HG02759 (cell line): ENCODE data around the gene RAET1E.
"Not testable (repeated sequence)": the region's sequence is repeated elsewhere in the genome, so short reads cannot be mapped to it uniquely, and the experiment has no call there.

Experiments
- ATAC-seq: cut with Tn5 transposase; IDR thresholded peaks from one replicate; pipeline ENCODE4 v1.9.1; 2021; ENCODE audit warnings: mild to moderate bottlenecking, moderate library complexity; ENCODE audit not compliant: unreplicated experiment

The RAET1E gene

DNA sequence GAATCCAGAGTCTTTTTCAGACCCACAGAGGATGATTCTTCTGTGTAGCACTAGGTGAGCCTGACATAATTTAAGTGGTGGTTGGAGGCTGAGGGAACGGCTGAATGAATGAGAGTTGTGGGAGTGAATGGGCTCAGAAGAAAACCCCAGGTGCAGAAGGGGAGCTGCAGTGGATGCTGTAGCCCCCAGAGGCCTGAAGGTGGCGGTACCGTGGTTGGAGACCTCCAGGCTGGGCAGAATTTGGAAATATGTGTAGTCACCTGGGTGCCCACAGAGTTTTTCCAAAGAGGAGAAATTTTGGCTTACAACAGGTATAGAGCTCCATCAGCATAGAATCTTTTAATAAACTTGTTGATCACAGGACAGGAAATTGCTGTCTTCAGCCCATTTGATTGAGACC lies 31.5 kb upstream of the RAET1E start:
- ATAC-seq, result no peak

GRCh38 chr6:149927025-149927424 lies 29.1 kb upstream of the RAET1E start:
- not testable (repeated sequence) for ATAC-seq

- ATAC-seq, result peak; percentile 79
Observed at GRCh38 chr6:149925974-149926777, 28.3 kb upstream of the RAET1E start.

DNA sequence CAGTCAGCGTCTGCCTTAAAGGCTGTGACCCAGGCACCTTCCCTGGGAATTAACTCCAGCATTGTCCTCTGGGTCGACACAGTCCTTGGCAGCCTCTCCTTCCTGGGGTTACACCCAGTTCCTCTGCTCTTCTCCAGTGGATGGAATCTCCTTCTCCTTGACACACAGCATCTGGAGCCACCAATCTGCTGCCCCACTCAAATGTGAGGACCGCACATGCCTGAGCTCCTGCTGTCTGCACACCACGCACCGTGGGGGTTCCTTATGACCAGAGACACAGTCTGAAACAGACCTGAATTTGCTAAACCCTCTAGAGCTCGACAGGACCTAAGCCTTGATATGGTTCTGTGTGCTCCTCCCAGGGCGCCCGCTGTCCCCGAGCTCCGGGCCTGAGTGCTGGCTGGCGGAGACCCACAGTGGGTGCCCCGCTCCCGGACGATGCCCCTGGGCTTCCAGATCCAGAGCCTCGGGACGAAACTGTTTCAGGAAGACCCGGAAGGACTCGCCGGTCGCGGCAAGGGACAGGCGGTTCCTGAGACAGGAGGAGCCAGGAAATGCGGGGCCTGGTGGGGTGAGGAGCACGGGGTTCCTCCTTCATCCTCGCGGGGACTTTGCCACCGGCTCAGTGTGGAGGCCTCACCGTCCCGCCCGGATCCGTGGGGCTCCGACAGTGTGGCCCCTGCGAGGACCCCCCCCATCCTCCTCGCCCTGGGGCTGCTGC lies 27.5 kb upstream of the RAET1E start:
- ATAC-seq, result no peak

DNA sequence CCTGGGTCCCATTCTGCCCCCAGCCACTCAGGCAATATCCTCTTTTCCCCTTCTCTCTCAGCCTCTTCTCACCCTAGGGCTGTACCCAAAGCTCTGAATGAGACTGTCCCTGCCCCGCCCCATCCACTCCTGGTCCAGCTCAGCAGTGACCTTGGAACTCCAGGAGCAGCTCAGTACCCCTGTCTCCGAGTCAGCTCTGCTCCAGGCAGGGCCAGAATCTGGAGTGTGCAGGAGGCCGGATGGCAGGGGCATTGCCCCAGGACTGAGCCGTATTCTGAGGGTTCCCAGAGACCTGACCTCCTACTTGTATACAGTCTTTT lies 27.0 kb upstream of the RAET1E start:
- ATAC-seq, result no peak

GRCh38 chr6:149924206-149924932 lies 26.5 kb upstream of the RAET1E start:
- ATAC-seq, result no peak

DNA sequence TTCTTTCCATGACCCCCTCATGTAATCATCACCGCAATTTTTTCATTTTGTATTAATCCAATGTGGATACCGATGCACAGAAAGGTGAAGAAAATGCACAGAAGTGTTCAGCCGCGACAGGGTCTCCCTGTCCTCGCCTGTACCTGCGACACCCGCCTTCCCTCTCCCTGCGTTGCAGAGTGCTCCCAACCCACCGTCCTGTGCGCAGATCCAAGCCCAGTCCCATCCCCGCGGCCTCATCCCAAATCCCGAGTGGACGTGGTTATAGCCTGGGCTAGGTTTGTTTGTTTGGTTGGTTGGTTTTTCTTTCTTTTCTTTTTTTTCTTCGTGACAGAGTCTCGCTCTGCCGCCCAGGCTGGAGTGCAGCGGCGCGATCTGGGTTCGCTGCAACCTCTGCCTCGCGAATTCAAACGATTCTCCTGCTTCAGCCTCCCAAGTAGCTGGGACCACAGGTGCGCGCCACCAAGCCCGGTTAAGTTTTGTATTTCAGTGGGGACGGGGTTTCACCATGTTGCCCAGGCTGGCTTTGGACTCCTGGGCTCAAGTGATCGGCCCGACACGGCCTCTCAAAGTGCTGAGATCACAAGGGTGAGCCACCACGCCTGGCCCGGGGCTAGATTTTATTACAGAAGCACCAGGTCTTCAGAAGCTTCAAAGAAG lies 25.5 kb upstream of the RAET1E start:
- no peak for ATAC-seq

- peak; percentile 63 for ATAC-seq
Observed at GRCh38 chr6:149922642-149923326, 24.9 kb upstream of the RAET1E start, which contains the start of gene RAET1G. Gene RAET1G (minus strand): TSS chr6:149923121. CDS start chr6:149923010, 111 bp downstream.

DNA sequence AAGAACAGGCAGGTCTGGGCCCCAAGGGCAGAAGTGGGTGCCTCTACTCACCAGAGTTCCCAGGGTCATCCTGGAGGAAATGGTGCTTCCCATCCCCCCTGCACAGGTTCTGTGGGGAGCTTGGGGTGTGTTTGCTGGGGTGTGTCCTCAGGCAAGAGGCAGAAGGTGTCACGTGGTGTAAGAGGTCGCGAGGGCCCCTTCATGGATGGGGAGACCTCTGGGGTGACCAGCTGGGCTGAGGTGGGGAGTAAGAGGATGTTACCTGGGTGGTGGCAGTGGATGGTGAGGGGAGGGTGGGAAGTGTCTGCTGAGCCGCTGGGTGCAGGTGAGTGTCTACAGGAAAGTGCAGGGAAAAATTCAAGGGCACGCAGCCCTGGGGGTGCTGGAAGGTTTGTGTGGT lies 24.2 kb upstream of the RAET1E start:
- ATAC-seq, result not testable (repeated sequence)

DNA sequence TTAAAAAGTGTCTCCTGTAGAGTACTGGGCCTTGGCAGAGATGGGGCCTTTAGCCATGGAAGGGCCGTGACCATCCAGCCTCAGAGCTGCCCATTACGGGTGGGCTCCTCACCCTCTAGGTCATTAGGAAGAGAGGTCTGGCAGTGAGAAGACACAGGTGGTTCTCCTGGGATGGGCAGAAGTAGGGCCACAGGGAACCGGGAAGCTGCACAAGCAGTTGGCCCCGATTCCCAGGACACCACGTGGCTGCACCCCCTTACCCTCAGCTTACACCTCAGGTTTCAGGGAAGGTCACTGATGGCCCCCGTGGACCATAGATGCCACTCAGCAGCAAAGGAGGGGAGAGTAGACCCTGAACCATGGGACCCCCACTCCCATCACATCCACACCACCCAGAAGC lies 23.4 kb upstream of the RAET1E start:
- ATAC-seq, result no peak

DNA sequence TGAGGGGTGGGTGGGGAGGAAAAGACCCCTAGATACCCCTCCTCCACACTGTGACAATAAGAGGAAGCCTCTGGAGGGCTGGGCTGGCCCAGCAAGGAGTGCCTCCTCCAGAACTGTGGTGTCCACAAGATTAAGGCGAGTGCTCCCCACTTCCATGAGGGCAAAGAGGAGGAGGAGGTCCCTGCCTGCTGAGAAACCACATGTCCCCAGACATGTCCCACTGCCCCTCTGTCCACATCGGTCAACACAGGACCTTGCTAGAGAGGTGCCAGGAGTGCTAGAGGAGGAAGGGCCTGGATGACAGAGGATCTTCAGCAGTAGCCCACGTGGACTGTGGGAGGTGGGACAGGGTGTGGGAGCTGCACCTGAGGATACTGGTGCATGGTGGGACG lies 21.9 kb upstream of the RAET1E start:
- no peak for ATAC-seq

DNA sequence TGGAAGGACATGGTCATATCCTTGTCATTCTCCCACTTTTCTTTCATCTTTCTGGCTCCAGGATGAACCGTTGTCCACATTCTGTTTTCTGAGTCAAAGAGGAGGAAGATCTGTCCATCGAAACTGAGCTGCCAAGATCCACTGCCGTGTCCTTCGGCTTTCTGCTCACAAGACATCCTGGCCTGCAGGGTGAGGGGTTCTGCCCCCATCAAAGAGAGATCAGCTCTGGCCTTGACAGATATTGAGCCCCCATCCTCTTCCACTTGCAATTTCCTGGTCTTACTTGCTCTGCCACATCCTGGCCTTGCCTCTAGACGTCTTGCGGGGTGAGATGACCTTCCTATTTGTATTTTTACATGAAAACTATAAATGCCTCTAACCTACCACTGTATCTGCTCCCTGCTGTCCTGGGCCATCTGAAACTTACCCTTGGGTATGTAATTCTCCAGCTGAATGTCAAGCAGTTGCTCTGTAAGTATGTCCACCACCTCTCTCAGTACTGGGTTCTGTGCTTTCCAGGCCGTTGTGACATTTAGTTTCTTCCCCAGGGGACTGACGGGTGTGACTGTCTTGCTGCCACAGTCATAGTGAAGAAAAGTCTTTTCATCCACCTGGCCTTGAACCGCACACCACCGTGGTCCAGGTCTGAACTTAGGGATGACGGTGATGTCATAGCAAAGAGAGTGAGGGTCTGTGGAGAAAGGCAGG lies 21.4 kb upstream of the RAET1E start:
- not testable (repeated sequence) for ATAC-seq

GRCh38 chr6:149918151-149918905 lies 20.4 kb upstream of the RAET1E start:
- no peak for ATAC-seq

DNA sequence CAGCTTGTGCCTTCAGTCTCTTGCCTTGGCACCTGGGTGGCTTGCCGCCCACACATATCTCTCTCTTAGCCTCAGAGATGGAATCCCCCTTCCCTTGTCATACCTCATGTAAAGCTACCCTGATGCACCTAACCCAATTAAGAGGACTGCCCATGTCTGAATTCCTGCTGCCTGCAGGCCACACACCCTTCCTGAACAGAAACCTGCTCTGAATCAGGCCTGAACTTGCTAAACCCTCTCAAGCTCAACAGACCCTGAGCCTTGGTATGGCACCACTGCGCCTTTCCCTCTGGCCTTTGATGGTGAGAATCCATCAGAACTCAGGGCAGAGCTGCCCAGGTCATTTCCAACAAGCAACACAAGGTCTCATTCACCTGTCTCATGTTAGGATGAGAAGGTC lies 19.8 kb upstream of the RAET1E start:
- ATAC-seq, result no peak

DNA sequence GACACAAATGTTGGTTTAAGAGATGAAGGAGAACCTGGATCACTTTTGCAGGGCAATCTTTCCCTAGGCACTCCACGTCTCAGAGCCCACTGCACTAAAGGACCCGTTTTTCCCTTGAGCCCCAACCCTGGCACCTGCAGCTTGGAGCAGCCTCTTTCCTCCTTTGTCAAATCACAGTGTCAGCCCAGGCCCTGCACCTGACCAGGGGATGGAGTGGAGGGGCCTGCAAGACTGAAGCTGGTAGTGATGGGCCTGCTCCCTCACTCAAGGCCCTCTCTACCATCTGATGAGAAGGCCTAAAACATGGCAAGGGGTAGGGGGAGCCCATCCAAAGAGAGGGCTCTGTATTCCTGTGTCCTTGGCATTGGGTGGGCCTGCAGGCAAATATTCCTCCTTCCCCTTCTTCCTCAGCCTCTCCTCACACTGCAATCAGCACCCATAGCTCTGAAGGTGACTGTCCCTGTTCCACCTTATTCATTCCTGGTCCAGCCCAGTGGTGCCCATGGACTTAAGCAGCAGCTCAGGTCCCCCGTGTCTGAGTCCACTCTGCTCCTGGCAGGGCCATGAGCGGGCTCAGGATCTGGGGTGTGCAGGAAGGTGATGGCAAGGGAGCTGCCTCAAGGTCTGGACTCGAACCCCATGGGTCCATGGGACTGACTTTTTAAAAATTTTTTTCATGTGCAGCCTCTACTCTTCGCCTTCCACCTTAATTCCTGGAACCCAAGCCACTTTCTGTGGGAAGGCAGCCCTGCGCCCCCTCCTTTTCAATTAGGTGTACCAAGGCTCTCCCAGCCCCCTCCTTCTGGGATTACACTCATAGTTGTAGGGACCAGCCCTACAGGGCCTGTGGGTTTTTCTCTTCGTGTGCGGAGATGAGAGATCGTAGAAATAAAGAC lies 18.3 kb upstream of the RAET1E start:
- ATAC-seq, result no peak

GRCh38 chr6:149913540-149914240 lies 15.8 kb upstream of the RAET1E start:
- ATAC-seq, result no peak

GRCh38 chr6:149913085-149913484 lies 15.2 kb upstream of the RAET1E start:
- ATAC-seq, result no peak

GRCh38 chr6:149912680-149913079 lies 14.8 kb upstream of the RAET1E start:
- not testable (repeated sequence) for ATAC-seq
